Measurements from ENCODE around the gene DOK4. TPM values are rescaled to one million over a fixed set of nuclear protein-coding genes. Genes with fewer than 3 reads are reported as not detected.

The DOK4 gene
- total RNA-seq, 1 donor from 2014 or later = 23.4 TPM

DNA sequence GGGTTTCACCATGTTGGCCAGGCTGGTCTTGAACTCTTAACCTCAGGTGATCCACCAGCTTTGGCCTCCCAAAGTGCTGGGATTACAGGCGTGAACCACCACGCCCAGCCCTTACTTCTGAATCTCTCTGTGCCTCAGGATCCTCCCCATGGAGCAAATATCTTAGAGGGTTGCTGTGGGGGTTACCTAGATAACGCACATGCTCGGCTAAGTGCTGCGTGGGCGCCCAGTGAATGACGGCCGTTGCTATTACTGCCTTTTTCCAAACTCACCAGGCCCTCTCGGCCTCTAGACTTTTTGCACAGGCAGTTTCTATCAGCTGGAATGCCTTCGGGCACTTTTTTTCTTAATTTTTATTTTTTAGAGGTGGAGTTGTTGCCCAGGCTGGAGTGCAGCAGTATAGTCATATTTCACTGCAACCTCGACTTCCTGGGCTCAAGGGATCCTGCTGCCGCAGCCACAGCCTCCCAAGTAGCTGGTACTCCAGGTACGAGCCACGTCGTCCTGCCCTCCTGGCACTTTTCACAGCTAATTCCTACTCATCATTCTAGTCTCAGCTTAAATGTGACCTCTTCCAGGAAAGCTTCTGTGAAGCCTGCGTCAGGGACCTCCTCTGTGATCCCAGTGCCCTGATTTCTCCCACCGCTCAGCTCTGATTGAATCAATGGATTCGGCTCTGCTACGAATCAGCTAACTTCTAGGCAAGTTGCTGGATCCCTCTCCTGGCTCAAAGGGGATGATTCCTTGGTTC, 41.5 kb upstream of the DOK4 start:
- DNase-seq = no peak
- peaks cover 17% of the 10 kb centered on the region for H3K9me3 Mint-ChIP-seq (ENCODE audit: unreplicated experiment)
- H3K27ac Mint-ChIP-seq (ENCODE audit: unreplicated experiment) = no peak overlapping the region
- peak overlapping the region; percentile 13 for H3K4me3 Mint-ChIP-seq (ENCODE audit: unreplicated experiment)
- TF ChIP-seq, protein P1, sequence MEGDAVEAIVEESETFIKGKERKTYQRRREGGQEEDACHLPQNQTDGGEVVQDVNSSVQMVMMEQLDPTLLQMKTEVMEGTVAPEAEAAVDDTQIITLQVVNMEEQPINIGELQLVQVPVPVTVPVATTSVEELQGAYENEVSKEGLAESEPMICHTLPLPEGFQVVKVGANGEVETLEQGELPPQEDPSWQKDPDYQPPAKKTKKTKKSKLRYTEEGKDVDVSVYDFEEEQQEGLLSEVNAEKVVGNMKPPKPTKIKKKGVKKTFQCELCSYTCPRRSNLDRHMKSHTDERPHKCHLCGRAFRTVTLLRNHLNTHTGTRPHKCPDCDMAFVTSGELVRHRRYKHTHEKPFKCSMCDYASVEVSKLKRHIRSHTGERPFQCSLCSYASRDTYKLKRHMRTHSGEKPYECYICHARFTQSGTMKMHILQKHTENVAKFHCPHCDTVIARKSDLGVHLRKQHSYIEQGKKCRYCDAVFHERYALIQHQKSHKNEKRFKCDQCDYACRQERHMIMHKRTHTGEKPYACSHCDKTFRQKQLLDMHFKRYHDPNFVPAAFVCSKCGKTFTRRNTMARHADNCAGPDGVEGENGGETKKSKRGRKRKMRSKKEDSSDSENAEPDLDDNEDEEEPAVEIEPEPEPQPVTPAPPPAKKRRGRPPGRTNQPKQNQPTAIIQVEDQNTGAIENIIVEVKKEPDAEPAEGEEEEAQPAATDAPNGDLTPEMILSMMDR (IDR thresholded peaks at IDR 0.05; ENCODE audit: partially characterized antibody, unreplicated experiment) = no peak
- H3K27me3 Mint-ChIP-seq (ENCODE audit: unreplicated experiment) = peaks cover 30% of the 10 kb centered on the region
- no peaks in the 10 kb centered on the region for H3K36me3 Mint-ChIP-seq (ENCODE audit: unreplicated experiment)
- peaks cover 14% of the 10 kb centered on the region for H3K4me1 Mint-ChIP-seq (ENCODE audit: low read depth, unreplicated experiment)

DNA sequence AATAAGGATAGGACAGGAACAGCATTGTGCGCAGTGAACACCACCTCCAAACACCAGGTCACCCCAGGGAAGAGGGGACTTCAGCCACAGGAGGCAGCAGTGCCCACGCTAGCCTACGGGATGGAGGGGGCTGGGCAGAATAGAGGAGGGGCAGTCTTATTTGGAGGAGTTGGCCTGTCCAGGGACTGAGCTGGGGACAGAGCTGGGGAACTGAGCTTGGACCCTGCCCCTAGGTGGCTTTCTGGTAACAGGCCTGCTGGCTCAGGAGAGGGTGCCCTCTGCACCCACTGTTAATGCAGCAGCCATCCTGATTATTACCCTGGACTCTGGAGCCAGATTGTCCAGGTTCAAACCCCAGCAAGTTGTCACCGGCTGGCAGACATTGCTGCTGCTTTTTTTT, 40.7 kb upstream of the DOK4 start:
- peaks cover 26% of the 10 kb centered on the region for H3K27me3 Mint-ChIP-seq (ENCODE audit: unreplicated experiment)
- H3K4me3 Mint-ChIP-seq (ENCODE audit: unreplicated experiment) = no peak overlapping the region
- peaks cover 12% of the 10 kb centered on the region for H3K9me3 Mint-ChIP-seq (ENCODE audit: unreplicated experiment)
- peaks cover 8% of the 10 kb centered on the region for H3K4me1 Mint-ChIP-seq (ENCODE audit: low read depth, unreplicated experiment)
- no peak overlapping the region for H3K27ac Mint-ChIP-seq (ENCODE audit: unreplicated experiment)
- TF ChIP-seq, protein P1 (IDR thresholded peaks at IDR 0.05; ENCODE audit: partially characterized antibody, unreplicated experiment) = no peak
- no peaks in the 10 kb centered on the region for H3K36me3 Mint-ChIP-seq (ENCODE audit: unreplicated experiment)
- no peak for DNase-seq

DNA sequence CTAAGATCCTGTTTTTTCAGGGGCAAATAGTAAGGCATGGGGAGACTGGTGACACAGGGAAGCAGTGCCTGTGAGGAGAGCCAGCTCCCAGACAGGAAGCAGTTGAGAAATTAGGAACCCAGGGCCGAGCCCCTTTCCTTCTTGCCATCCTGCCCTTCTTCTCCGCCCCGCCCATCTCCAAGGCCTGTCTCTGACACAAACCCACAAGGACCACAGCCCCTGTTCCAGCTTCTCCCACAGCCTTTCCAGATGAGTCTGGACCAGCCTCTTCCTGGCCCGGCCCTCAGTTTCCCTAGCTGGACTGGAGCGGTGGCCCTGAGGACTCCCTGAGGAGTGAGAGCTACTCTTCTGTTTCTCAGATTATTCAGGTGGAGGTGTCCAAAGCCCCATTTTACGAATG, 40.2 kb upstream of the DOK4 start:
- Mint-ChIP-seq H3K9me3 (ENCODE audit: unreplicated experiment) (peaks cover 7% of the 10 kb centered on the region), H3K36me3 (ENCODE audit: unreplicated experiment) (no peaks in the 10 kb centered on the region), H3K4me3 (ENCODE audit: unreplicated experiment) (no peak overlapping the region), H3K27me3 (ENCODE audit: unreplicated experiment) (peaks cover 21% of the 10 kb centered on the region), H3K27ac (ENCODE audit: unreplicated experiment) (no peak overlapping the region), H3K4me1 (ENCODE audit: low read depth, unreplicated experiment) (peaks cover 5% of the 10 kb centered on the region)
- TF ChIP-seq, protein P1 (IDR thresholded peaks at IDR 0.05; ENCODE audit: partially characterized antibody, unreplicated experiment) = no peak
- no peak for DNase-seq

DNA sequence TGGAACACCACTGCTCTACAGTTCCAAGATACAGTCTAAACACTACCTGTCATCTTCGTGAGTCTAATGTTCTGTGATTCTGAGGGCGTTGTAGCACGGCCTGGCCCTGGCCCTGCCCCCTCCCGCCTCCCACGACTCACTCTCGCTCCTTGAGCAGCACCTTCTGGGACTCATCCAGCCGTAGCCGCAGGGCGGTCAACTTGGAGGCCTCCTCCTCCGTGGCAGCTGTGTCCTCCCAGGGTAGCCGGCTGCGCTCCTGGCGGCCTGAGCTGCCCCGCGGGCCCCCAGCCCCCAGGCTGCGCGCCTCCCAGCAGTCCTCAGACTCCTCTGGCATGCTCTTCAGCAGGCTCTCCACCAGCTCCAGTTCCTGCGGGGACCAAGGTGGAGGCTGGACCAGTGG, 39.5 kb upstream of the DOK4 start:
- Mint-ChIP-seq H3K4me3 (ENCODE audit: unreplicated experiment) (no peak overlapping the region), H3K27ac (ENCODE audit: unreplicated experiment) (no peak overlapping the region)
- TF ChIP-seq, protein P1 (IDR thresholded peaks at IDR 0.05; ENCODE audit: partially characterized antibody, unreplicated experiment) = no peak

DNA sequence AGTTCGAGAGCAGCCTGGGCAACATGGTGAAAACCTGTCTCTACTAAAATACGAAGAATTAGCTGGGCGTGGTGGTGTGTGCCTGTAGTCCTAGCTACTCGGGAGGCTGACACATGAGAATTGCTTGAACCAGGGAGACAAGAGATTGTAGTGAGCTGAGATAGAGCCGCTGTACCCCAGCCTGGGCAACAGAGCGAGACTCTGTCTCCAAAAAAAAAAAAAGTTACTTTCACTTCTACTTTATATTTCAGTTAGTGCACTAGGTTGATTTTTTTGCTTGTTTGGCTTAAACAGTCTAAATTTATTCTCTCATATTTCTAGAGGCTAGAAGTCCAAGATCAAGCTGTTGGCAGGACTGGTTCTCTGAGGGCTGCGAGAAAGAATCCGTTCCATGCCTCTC, 36.7 kb upstream of the DOK4 start:
- peaks cover 7% of the 10 kb centered on the region for H3K27me3 Mint-ChIP-seq (ENCODE audit: unreplicated experiment)
- no peak overlapping the region for H3K27ac Mint-ChIP-seq (ENCODE audit: unreplicated experiment)
- no peaks in the 10 kb centered on the region for H3K9me3 Mint-ChIP-seq (ENCODE audit: unreplicated experiment)
- no peaks in the 10 kb centered on the region for H3K36me3 Mint-ChIP-seq (ENCODE audit: unreplicated experiment)
- H3K4me3 Mint-ChIP-seq (ENCODE audit: unreplicated experiment) = no peak overlapping the region
- TF ChIP-seq, protein P1 (IDR thresholded peaks at IDR 0.05; ENCODE audit: partially characterized antibody, unreplicated experiment) = no peak
- H3K4me1 Mint-ChIP-seq (ENCODE audit: low read depth, unreplicated experiment) = no peaks in the 10 kb centered on the region
- DNase-seq = no peak

More for the DNA sequence above, 39.5 kb upstream of the DOK4 start:
- Mint-ChIP-seq H3K4me1 (ENCODE audit: low read depth, unreplicated experiment) (peaks cover 5% of the 10 kb centered on the region), H3K36me3 (ENCODE audit: unreplicated experiment) (no peaks in the 10 kb centered on the region), H3K27me3 (ENCODE audit: unreplicated experiment) (peaks cover 16% of the 10 kb centered on the region), H3K9me3 (ENCODE audit: unreplicated experiment) (peaks cover 3% of the 10 kb centered on the region)
- DNase-seq = no peak

All from glutamatergic neuron (in vitro differentiated cells).